Hepatocyte (in vitro differentiated cells): Measurements from ENCODE around the gene TMEM222. TPM values are rescaled to one million over a fixed set of nuclear protein-coding genes. Genes with fewer than 3 reads are reported as not detected.
"Not testable (repeated sequence)": the region's sequence is repeated elsewhere in the genome, so short reads cannot be mapped to it uniquely, and the experiment has no call there.

Experiments used
- DNase-seq: peaks from one replicate; pipeline ENCODE4 v3.0.0-alpha.2; 2016; ENCODE audit warnings: low spot score
- H2AFZ ChIP-seq: fragments of 200-600 bp; sonication (generic); 2 replicates; pipeline ENCODE4 v1.6.0; 2016; ENCODE audit warnings: antibody characterized with exemption, mild to moderate bottlenecking
- H3K27ac ChIP-seq: fragments of 200-600 bp; sonication (generic); 2 replicates; pipeline ENCODE4 v1.5.1; 2016; ENCODE audit warnings: mild to moderate bottlenecking
- H3K27me3 ChIP-seq: fragments of 200-600 bp; sonication (generic); 2 replicates; pipeline ENCODE4 v1.6.1; 2016
- H3K36me3 ChIP-seq: fragments of 200-600 bp; sonication (generic); replicated peaks from 2 replicates; pipeline ENCODE4 v1.5.1; 2016; ENCODE audit warnings: low read depth; ENCODE audit not compliant: insufficient read depth
- H3K4me1 ChIP-seq: fragments of 200-600 bp; sonication (generic); 2 replicates; pipeline ENCODE4 v1.5.1; 2016; ENCODE audit warnings: mild to moderate bottlenecking, moderate library complexity; ENCODE audit not compliant: insufficient read depth
- H3K4me2 ChIP-seq: fragments of 200-600 bp; sonication (generic); 2 replicates; pipeline ENCODE4 v1.6.0; 2016
- H3K4me3 ChIP-seq: fragments of 200-600 bp; sonication (generic); 2 replicates; pipeline ENCODE4 v1.5.1; 2016; ENCODE audit warnings: mild to moderate bottlenecking
- H3K79me2 ChIP-seq: fragments of 200-600 bp; sonication (generic); 2 replicates; pipeline ENCODE4 v1.6.0; 2017; ENCODE audit warnings: mild to moderate bottlenecking
- H3K9me2 ChIP-seq: fragments of 200-600 bp; sonication (generic); replicated peaks from 2 replicates; pipeline ENCODE4 v1.6.0; 2017; ENCODE audit warnings: mild to moderate bottlenecking; ENCODE audit not compliant: insufficient read depth
- H3K9me3 ChIP-seq: fragments of 200-600 bp; sonication (generic); 2 replicates; pipeline ENCODE4 v1.5.1; 2016; ENCODE audit warnings: low read depth, mild to moderate bottlenecking
- H4K20me1 ChIP-seq: fragments of 200-600 bp; sonication (generic); 2 replicates; pipeline ENCODE4 v1.6.0; 2016; ENCODE audit warnings: mild to moderate bottlenecking; ENCODE audit not compliant: insufficient read depth, poor library complexity, severe bottlenecking
- CTCF ChIP-seq: fragments of 200-600 bp; sonication (generic); IDR thresholded peaks from 2 replicates; pipeline ENCODE4 v1.5.1; 2016; ENCODE audit warnings: antibody characterized with exemption, mild to moderate bottlenecking; ENCODE audit not compliant: poor library complexity
- EZH2 ChIP-seq: fragments of 200-600 bp; sonication (generic); IDR thresholded peaks from 2 replicates; pipeline ENCODE4 v1.6.1; 2016; ENCODE audit warnings: antibody characterized with exemption, mild to moderate bottlenecking, borderline replicate concordance
- EZH2phosphoT487 ChIP-seq: fragments of 200-600 bp; sonication (generic); IDR thresholded peaks from one replicate; pipeline ENCODE4 v1.6.1; 2018; ENCODE audit warnings: antibody characterized with exemption, mild to moderate bottlenecking, low read depth, moderate library complexity; ENCODE audit not compliant: unreplicated experiment, severe bottlenecking
- WGBS: methylation state at CpG from one replicate; pipeline ENCODE4 v1.1.6; 2016; ENCODE audit warnings: low lambda C conversion rate; ENCODE audit errors: missing lambda C conversion rate; 5-methylcytosine and 5-hydroxymethylcytosine counted together
- polyA plus RNA-seq: library from polyadenylated mRNA; unstranded; fragments of >200 nt; fragmentation: Nextera tagmentation; extraction: Ambion mirVana; gene quantifications from 2 replicates; pipeline ENCODE4 v1.2.1, GENCODE V29; 2016
- total RNA-seq: library from RNA; depleted of rRNA; stranded (reverse); fragments of >200 nt; gene quantifications from 2 replicates; pipeline ENCODE4 v1.2.3, GENCODE V29; 2014

TMEM222 gene
- total and polyA plus RNA-seq, 2 experiments from 2014 or later, result 29.7 to 55.3 TPM

- Histone ChIP-seq H3K27me3 (no peaks in the 10 kb centered on the region), H3K4me2 (no peak overlapping the region), H3K4me3 (no peak overlapping the region), H3K79me2 (no peaks in the 10 kb centered on the region), H3K4me1 (no peaks in the 10 kb centered on the region), H3K36me3 (no peaks in the 10 kb centered on the region), H4K20me1 (no peaks in the 10 kb centered on the region), H3K27ac (peak overlapping the region; percentile 17), H2AFZ (no peak overlapping the region), H3K9me3 (no peaks in the 10 kb centered on the region), H3K9me2 (no peaks in the 10 kb centered on the region)
- peak; percentile 94 for DNase-seq
- no peak for TF ChIP-seq EZH2phosphoT487
- TF ChIP-seq CTCF, result peak; percentile 84
- 53% methylated on average over 11 of the region's 11 CpGs for WGBS
These were observed 37.3 kb upstream of the TMEM222 start for GRCh38 chr1:27284425-27285273.

DNA sequence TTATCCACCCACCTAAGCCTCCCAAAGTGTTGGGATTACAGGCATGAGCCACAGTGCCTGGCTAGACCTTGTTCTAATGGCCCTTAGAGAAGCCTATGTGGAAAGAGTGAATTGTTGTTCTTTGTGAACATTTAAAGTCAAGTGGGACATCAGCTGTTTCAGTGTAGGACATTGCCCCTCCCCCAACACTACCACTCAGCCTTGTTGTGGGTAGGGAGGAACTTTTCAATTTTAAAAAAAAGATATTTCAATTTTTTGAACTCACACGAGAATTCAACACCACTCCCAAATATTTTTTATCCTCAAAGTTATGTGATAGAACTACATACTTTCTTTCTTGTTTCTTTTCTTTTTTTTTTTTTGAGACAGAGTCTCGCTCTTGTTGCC, 36.7 kb upstream of the TMEM222 start:
- Histone ChIP-seq H3K4me3 (no peak overlapping the region), H3K27me3 (no peaks in the 10 kb centered on the region), H3K27ac (no peak overlapping the region), H4K20me1 (no peaks in the 10 kb centered on the region), H3K79me2 (no peaks in the 10 kb centered on the region), H3K4me1 (no peaks in the 10 kb centered on the region), H3K9me2 (no peaks in the 10 kb centered on the region), H3K36me3 (no peaks in the 10 kb centered on the region), H3K4me2 (no peak overlapping the region), H2AFZ (no peak overlapping the region), H3K9me3 (no peaks in the 10 kb centered on the region)
- no peak for DNase-seq
- 85% methylated on average over 2 of the region's 2 CpGs for WGBS
- TF ChIP-seq EZH2 (no peak), CTCF (no peak), EZH2phosphoT487 (no peak)

GRCh38 chr1:27285821-27286220, 36.1 kb upstream of the TMEM222 start:
- H3K27ac ChIP-seq, H3K4me3 ChIP-seq, H3K4me1 ChIP-seq, H2AFZ ChIP-seq, H3K27me3 ChIP-seq, H3K4me2 ChIP-seq, H4K20me1 ChIP-seq, DNase-seq, H3K36me3 ChIP-seq, H3K9me2 ChIP-seq, H3K9me3 ChIP-seq, H3K79me2 ChIP-seq: not testable (repeated sequence)
- WGBS, result 97% methylated on average over 7 of the region's 7 CpGs

- H3K27ac ChIP-seq, H3K9me3 ChIP-seq, H3K4me3 ChIP-seq, H3K79me2 ChIP-seq, H3K9me2 ChIP-seq, H3K4me1 ChIP-seq, H2AFZ ChIP-seq, DNase-seq, H3K27me3 ChIP-seq, H3K36me3 ChIP-seq, H4K20me1 ChIP-seq, H3K4me2 ChIP-seq: not testable (repeated sequence)
- WGBS, result 100% methylated on average over 2 of the region's 29 CpGs
These were observed 32.8 kb upstream of the TMEM222 start for GRCh38 chr1:27289125-27289524.
